Measurements from ENCODE around the gene PAXX.

PAXX gene

GRCh38 chr9:136991993-136992818 lies at the start of gene PAXX:
Gene PAXX (plus strand): TSS chr9:136992422. CDS start chr9:136992444, 22 bp downstream.
- DNase-seq (ENCODE audit: low read depth in 2 of 2): peak; percentile 61 to 63

- no peak for DNase-seq (ENCODE audit: low read depth in 2 of 2)
Observed at GRCh38 chr9:136942881-136943230, 49.4 kb upstream of the PAXX start.

- no peak for DNase-seq (ENCODE audit: low read depth in 2 of 2)
Observed at GRCh38 chr9:136943291-136944211, 48.7 kb upstream of the PAXX start.

- peak in 1 of 2 experiments; percentile 5 for DNase-seq (ENCODE audit: low read depth in 2 of 2)
Observed at GRCh38 chr9:136944212-136944518, 48.1 kb upstream of the PAXX start.

- DNase-seq (ENCODE audit: low read depth in 2 of 2): peak; percentile 82
Observed at GRCh38 chr9:136944519-136945332, 47.5 kb upstream of the PAXX start, which contains the start of the genes C8G and FBXW5. Gene C8G (plus strand): TSS chr9:136945243. CDS start chr9:136945321, 78 bp downstream. Gene FBXW5 (minus strand): TSS chr9:136944738. CDS start chr9:136944083, 655 bp downstream.

- DNase-seq (ENCODE audit: low read depth in 2 of 2): no peak
Observed at GRCh38 chr9:136945333-136946227, 46.6 kb upstream of the PAXX start.

GRCh38 chr9:136946228-136947027 lies 45.8 kb upstream of the PAXX start:
- no peak for DNase-seq (ENCODE audit: low read depth in 2 of 2)

- DNase-seq (ENCODE audit: low read depth in 2 of 2): no peak
Observed at GRCh38 chr9:136947028-136947891, 45.0 kb upstream of the PAXX start.

- DNase-seq (ENCODE audit: low read depth in 2 of 2): no peak
Observed at GRCh38 chr9:136947955-136948510, 44.2 kb upstream of the PAXX start.

GRCh38 chr9:136949239-136949816 lies 42.9 kb upstream of the PAXX start:
- DNase-seq (ENCODE audit: low read depth in 2 of 2): no peak

- DNase-seq (ENCODE audit: low read depth in 2 of 2): peak; percentile 30 to 35
Observed at GRCh38 chr9:136949817-136950655, 42.2 kb upstream of the PAXX start.

GRCh38 chr9:136950656-136951276 lies 41.5 kb upstream of the PAXX start:
- no peak for DNase-seq (ENCODE audit: low read depth in 2 of 2)

- no peak for DNase-seq (ENCODE audit: low read depth in 2 of 2)
Observed at GRCh38 chr9:136951541-136952320, 40.5 kb upstream of the PAXX start, which contains the start of gene LCN12. Gene LCN12 (plus strand): TSS chr9:136952273. CDS start chr9:136952328, 55 bp downstream.

- DNase-seq (ENCODE audit: low read depth in 2 of 2): no peak
Observed at GRCh38 chr9:136952321-136952850, 39.8 kb upstream of the PAXX start.
